CD4-positive, alpha-beta T cell treated with Interleukin-21 for 1 hour (primary cell): ENCODE measurements around the gene DLG4.
"Not testable (repeated sequence)": the region's sequence is repeated elsewhere in the genome, so short reads cannot be mapped to it uniquely, and the experiment has no call there.

ENCODE experiments used
- DNase-seq: peaks from one replicate; pipeline ENCODE4 v3.0.0-alpha.2; 2020

Gene DLG4

DNA sequence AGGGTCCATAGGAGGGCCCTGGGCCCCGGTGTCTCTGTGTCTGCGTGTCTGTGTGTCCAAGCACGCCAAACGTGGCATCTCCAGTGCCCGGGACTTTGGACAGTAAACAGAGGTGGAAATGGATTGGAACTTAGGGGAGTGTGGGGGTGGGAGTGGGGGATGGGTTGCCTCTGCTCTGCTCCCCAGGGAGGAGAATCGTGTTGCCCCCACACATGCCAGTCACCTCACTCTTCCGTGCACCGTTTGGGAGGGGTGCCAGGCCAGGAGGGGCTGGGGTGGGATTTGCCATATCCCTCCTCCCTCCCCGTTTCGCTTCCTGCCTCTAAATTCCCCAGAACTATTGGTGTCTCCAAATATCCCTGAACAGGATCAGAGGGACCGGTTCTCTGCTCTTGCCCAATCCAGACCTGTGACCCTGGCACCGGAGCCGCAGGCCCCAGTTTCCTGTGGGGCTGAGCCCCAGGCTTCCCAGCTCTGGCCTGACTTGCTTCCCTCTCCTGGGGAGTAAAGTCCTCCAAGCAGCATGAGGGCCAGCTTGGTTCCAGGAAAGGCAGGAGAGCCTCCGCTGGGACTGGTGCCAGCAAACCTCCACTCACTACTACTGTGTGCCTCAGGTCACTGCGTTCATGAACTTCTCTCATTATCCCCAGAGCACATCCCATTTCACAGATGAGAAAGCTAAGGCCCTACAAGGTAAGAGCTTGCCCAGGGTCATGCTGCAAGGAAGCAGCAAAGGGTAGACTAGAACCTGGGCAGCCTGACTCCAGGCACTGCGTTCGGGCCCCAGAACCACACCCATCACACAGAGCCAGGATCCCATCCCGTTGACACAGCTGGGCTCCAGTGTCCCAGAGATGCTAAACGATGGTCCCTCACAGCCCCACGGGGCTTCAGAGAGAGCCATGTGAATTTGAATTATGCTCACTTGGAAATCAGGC lies 40.0 kb downstream of the DLG4 start, which contains the start of gene ASGR1:
Gene ASGR1 (minus strand): TSS at position 54 of the 938 bp plus-strand sequence. CDS start 807 bp downstream, outside the sequence.
- no peak for DNase-seq

DNA sequence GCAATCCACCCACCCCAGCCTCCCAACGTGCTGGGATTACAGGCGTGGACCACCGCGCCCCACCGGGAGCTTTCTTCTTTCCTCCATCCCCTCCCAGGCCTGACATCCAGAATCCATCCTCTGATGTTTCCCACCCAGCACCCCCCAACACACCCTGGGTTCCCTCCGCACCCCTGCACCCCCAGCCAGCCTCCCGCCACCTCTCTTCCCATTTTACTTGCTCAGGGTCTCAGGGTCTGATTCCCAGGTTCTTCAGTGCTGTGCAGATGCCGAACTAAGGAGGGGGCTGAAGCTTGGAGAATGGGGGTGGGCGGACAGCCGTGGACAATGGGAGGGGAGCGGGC lies 40.7 kb downstream of the DLG4 start:
- no peak for DNase-seq

DNA sequence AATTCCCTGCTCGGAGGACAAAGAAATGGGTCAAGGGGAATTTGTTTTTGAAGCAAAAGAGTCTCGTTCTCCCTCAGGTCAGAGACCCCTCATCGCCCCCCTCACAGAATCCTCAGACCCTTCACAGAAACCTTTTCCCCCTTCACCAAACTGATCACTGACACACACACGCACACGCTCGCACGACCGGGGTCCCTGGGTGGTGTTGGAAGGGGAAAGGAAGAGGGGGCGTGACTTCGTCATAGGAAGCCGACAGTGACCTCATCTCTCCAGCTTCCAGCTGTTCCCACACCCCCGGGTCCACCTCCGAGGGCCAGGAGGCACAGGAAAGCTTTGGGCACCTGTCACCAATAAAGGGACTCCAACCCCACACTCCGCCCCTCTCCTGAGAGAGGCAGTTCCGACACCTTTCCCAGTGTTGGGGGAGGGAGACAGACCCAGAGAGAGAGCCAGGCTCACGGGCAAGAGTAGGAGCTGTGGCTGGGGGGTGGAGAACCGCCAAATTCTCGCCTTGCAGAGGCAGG lies 41.6 kb downstream of the DLG4 start:
- no peak for DNase-seq

GRCh38 chr17:7177191-7177953 lies 42.3 kb downstream of the DLG4 start:
- peak; percentile 73 for DNase-seq

DNA sequence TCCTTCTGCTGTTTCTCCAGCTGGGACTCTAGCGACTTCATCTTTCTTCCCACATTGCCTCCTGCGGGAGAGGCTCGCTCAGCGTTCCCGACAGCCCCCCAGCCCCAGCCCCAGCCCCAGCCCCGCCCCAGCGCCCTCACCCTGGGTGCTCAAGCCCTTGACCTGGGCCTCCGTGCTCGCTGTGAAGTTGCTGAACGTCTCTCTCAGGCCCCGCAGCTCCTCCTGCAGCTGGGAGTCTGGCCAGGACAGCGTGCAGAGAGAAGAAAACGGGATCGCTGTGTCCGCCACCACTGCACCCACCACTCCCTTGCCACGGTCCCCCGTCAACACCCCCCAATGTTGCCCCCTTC lies 42.8 kb downstream of the DLG4 start:
- DNase-seq: no peak

DNA sequence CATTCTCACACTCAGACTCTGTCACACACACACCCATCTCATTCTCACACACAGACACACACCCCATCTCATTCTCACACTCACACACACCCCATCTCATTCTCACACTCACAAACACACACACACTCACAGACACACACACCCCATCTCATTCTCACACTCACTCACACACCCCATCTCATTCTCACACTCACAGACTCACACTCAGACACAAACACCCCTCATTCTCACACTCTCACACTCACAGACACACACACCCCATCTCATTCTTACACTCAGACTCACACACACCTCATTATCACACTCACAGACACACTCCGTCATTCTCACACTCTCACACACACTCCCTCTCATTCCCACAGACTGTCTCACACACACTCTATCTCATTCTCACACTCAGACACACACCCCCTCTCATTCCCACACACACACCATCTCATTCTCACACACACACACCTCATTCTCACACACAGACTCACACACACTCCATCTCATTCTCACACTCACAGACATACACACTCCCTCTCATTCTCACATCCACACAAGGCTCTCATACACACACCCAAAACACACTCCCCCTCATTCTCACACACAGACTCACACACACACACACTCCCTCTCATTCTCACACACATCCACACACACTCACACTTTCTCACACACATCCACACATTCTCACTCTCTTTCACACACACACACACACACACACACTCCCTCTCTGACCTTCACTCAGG lies 43.4 kb downstream of the DLG4 start:
- DNase-seq: no peak

- no peak for DNase-seq
Observed at GRCh38 chr17:7175330-7175733, 44.3 kb downstream of the DLG4 start.

DNA sequence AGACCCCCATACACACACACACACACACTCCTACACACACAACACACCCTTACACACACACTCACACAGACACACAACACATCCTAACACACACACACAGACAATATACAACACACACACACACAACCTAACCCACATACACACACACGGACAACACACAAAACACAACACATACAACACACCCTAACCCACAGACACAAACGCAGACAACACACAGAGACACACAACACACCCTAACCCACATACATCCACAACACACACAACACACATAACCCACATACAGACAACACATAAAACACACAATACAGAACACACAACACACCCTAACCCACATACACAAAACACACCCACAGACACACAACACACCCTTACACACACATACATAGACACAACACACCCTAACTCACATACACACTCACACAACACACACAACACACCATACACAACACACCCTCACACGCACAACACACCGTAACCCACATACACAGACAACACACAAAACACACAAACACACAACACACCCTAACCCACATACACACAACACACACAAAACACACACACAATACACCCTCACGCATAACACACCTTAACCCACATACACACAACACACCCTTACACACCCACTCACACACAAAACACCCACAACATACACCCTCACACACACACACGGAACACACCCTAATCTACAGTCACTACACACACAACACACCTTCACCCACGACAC lies 44.9 kb downstream of the DLG4 start:
- no peak for DNase-seq

GRCh38 chr17:7173687-7174602 lies 45.7 kb downstream of the DLG4 start:
- DNase-seq: peak; percentile 58

DNA sequence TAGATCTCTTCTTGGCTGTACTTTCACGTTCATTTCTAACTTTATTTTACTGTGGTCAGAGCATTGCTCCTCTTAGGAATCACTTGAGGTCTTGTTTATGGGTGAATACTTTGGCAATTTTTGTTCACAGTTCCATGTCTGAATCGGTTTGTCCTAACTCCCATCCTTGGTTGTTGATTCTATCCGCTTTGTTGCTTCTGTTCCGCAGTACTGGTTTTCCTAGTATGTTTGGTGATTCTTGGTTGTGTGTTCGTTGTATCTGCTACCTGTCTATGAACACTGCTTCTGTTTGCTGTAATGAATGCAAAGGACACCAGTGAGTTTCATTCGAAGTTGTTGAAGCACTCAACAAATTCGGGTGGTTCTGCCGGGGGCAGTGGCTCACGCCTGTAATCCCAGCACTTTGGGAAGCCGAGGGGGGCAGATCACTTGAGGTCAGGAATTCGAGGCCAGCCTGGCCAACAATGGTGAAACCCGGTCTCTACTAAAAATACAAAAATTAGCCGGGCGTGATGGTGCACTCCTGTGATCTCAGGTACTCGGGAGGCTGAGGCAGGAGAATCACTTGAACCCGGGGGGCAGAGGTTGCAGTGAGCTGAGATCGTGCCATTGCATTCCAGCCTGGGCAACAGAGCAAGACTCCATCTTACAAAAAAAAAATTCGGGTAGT lies 47.0 kb downstream of the DLG4 start:
- DNase-seq: not testable (repeated sequence)

GRCh38 chr17:7169565-7169908 lies 50.1 kb downstream of the DLG4 start:
- DNase-seq: not testable (repeated sequence)

DNA sequence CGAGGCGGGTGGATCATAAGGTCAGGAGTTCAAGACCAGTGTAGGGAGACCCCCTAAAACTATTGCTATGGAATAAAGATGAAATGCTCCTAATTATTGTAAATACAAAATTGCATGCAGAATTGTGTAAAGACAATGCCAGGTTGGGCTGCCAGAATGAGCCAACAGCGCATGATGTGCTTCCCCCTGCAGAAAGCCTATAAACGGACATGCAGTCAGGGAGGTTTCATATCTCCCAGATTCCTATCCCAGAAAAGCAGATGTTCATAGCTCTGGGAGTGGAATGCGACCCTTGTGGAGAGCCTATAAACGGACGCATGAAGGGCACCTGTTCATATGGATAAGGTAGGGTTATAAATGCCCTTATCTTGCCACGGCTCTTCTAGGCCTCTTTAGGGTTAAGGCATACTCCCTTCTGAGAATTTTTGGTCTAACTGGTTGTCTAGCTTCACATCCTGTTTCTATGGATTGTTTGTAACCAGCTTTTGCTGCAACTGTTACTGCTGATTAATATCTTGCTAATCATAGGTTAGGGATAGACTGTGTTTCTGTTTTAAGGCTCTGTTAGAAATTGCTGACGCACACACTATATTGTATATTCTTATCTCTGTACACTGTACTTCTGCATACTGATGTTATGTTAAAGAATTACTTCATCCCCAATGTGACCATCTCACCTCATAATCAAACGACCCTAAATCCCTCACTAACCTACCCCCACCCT lies 50.6 kb downstream of the DLG4 start:
- not testable (repeated sequence) for DNase-seq

GRCh38 chr17:7167832-7168231 lies 51.8 kb downstream of the DLG4 start:
- no peak for DNase-seq

GRCh38 chr17:7166873-7167272 lies 52.8 kb downstream of the DLG4 start:
- no peak for DNase-seq

DNA sequence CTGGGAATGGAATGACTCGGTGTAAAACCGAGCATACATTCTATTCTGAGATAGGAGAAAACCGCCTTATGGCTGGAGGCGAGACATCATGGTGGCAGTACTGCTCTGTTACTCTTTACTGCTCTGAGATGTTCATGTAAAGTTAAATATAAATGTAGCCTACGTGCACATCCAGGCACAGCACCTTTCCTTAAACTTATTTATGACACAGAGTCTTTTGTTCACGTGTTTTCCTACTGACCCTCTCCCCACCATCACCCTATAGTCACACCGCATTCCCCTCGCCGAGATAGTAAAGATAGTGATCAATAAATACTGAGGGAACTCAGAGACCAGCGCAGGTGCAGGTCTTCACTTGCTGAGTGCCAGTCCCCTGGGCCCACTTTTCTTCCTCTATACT lies 60.1 kb downstream of the DLG4 start:
- not testable (repeated sequence) for DNase-seq

DNA sequence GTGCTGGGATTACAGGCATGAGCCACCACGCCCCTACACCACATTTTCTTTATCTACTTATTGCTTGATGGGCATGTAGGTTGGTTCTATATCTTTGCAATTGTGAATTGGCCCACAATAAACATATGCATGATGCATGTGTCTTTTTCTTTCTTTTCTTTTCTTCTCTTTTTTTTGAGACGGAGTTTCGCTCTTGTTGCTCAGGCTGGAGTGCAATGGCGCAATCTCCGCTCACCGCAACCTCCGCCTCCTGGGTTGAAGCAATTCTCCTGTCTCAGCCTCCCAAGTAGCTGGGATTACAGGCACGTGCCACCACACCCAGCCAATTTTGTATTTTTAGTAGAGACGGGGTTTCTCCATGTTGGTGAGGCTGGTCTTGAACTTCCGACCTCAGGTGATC lies 61.2 kb downstream of the DLG4 start:
- DNase-seq: not testable (repeated sequence)

DNA sequence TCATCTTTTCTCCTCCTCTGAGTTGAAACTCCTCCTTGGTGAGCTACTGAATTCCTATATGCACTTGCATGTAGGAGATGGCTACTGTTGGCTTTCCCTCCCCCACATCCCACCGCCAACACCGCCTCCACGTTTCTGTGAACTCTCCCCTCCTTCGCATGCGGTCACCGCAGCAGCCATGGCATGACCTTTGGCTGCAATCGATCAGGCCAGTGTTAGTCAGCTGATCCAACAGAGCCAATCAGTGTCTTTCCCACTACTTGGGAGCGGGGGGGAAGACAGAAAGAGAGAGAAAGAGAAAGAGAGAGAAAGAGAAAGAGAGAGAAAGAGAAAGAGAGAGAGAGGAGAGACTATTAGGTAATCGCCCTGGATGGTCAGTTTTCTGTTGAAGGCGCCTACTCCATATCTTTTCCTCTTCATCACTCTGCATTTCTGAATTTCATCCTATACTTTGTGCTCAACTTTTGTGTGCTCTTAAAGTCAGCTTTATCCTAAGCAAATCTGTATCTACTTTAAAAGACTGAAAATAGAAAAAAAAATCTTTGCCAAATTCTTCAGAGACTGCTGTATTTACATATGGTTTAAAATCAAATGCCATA lies 63.2 kb downstream of the DLG4 start:
- no peak for DNase-seq

DNA sequence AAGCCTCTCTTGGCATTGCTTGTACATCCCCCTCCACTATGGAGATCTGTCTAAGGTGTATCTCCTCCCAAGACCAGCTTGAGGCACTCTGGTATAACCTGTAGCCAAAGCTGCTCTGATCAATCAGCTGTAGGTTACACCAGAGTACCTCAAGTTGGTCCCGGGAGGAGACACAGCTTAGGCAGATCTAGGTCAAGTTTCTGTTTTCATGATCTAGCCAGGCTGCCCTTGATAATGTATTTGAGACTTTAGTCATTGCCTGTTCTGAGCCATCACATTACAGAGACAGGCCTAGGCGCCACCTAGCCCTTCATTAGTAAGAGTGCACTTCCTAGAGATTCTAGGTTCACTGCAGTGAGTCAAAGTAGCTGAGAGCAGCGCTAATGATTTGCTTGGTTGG lies 71.9 kb downstream of the DLG4 start:
- peak; percentile 6 for DNase-seq

DNA sequence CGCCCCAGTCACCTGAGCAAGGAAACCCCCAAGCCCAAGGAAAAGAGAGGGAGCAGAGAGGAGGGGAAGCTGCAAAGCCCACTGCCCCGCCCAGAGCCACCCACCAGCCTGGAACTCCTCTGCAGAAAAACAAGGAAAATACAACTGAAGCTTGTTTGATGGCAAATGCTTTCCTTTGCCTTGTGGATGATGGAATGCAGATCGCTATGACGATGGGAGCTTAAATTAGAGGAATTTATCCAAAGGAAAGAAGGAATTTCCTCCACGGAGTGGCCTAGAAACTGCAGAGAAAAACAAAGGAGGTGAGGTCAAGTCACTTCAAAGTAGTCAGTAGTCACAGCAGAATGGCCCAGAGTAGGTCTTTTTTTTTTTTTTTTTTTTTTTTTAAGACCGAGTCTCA lies 73.5 kb downstream of the DLG4 start:
- DNase-seq: no peak

- no peak for DNase-seq
Observed at GRCh38 chr17:7144213-7144612, 75.4 kb downstream of the DLG4 start.
